HG03378 (cell line): ENCODE measurements around the gene PSMC6.

ENCODE experiments used
- ATAC-seq: cut with Tn5 transposase; IDR thresholded peaks from one replicate; pipeline ENCODE4 v1.9.1; 2021; ENCODE audit warnings: mild to moderate bottlenecking, moderate library complexity; ENCODE audit not compliant: unreplicated experiment

Gene PSMC6

GRCh38 chr14:52706724-52707706 is at the start of gene PSMC6:
Gene PSMC6, plus strand, starts transcription at chr14:52707200. Its CDS starts 20 bp downstream, at chr14:52707220.
- peak; percentile 88 for ATAC-seq

- ATAC-seq, result no peak
These were observed 46.7 kb upstream of the PSMC6 start for GRCh38 chr14:52660325-52660724.

- ATAC-seq, result no peak
These were observed 46.2 kb upstream of the PSMC6 start for GRCh38 chr14:52660832-52661231.

GRCh38 chr14:52661314-52661713 is 45.7 kb upstream of the PSMC6 start:
- ATAC-seq, result no peak

- ATAC-seq, result no peak
These were observed 43.1 kb upstream of the PSMC6 start for GRCh38 chr14:52663850-52664249.

GRCh38 chr14:52678591-52678990 is 28.4 kb upstream of the PSMC6 start:
- no peak for ATAC-seq

- ATAC-seq, result no peak
These were observed 22.9 kb upstream of the PSMC6 start for GRCh38 chr14:52683985-52684520.

- ATAC-seq, result no peak
These were observed 20.8 kb upstream of the PSMC6 start for GRCh38 chr14:52686176-52686575.

- no peak for ATAC-seq
These were observed 15.8 kb upstream of the PSMC6 start for GRCh38 chr14:52690983-52691760.

- no peak for ATAC-seq
These were observed 14.6 kb upstream of the PSMC6 start for GRCh38 chr14:52692248-52692962.

GRCh38 chr14:52693036-52693435 is 14.0 kb upstream of the PSMC6 start:
- no peak for ATAC-seq

GRCh38 chr14:52693532-52693931 is 13.5 kb upstream of the PSMC6 start:
- no peak for ATAC-seq

GRCh38 chr14:52694761-52695480 is 12.1 kb upstream of the PSMC6 start:
- ATAC-seq, result peak; percentile 68

GRCh38 chr14:52695481-52696091 is 11.4 kb upstream of the PSMC6 start, which contains the start of gene ERO1A:
Gene ERO1A, minus strand, starts transcription at chr14:52695558. Its CDS starts 77 bp downstream, at chr14:52695481.
- ATAC-seq, result peak; percentile 38

GRCh38 chr14:52700701-52701172 is 6.3 kb upstream of the PSMC6 start:
- no peak for ATAC-seq

- ATAC-seq, result no peak
These were observed 5.8 kb upstream of the PSMC6 start for GRCh38 chr14:52701223-52701622.

GRCh38 chr14:52703225-52703624 is 3.8 kb upstream of the PSMC6 start:
- no peak for ATAC-seq

- no peak for ATAC-seq
These were observed 3.3 kb upstream of the PSMC6 start for GRCh38 chr14:52703664-52704063.

GRCh38 chr14:52706286-52706685 is 714 bp upstream of the PSMC6 start:
- no peak for ATAC-seq
